T-helper 2 cell (primary cell): ENCODE results near the gene RYR2.
"Not testable (repeated sequence)": the region's sequence is repeated elsewhere in the genome, so short reads cannot be mapped to it uniquely, and the experiment has no call there.

Experiments
- DNase-seq, 5 experiments: peaks; one replicate each; pipeline versions ENCODE4 v3.0.0 to v3.0.0-alpha.2; 2012 to 2022

Gene RYR2

DNA sequence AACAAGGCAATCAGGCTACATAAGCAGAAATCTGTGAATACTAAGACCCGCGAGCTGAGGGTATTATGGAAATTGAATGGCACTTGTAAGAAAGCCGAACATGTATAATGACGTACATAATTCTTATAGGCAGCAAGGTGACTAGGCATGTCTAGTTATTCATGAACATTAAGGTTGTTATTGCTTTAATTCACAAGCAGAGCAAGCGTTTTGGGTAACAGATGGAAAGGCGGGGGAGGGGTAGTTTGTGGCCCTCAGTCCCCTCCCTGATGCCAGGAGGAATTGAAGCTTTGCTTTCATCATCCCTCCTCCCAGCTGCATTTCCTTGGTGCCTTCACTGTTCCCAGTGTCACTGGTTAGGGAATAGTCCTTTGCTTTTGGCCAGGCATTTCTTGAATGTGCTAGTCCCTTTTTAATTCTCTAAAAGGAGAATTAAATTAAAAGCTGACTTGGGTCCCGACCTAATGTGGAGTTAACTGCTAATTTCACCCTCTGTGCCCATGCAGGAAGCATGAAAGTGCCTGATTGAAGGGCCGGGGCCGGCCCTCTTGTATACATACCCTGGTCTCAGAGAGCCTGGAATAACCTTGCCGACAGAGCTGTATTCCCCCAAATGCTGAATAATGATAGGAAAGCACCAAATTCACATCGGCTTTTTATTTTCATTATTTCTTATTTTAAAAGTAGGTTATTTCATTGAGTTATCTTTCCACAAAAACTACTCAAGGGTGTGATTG lies 42.5 kb downstream of the RYR2 start:
- DNase-seq = no peak

DNA sequence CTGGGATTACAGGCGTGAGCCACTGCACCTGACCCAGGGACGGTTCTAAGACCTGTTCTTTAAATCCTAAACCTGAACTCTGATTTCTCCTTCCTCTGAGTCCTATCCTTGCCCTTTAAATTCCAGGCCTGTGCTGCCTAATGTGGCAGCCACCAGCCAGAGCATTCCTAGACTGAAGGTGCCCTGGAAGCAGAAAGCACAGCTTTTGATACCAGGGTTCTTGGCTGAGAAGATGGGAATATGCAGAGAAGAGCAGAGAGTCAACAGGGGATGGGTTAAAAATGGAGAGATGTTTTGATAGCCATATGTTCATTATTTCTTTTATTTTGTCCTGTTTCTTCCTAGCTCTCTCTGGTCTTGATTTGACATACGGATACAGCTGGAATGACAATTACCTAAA lies 49.7 kb downstream of the RYR2 start:
- DNase-seq = no peak

DNA sequence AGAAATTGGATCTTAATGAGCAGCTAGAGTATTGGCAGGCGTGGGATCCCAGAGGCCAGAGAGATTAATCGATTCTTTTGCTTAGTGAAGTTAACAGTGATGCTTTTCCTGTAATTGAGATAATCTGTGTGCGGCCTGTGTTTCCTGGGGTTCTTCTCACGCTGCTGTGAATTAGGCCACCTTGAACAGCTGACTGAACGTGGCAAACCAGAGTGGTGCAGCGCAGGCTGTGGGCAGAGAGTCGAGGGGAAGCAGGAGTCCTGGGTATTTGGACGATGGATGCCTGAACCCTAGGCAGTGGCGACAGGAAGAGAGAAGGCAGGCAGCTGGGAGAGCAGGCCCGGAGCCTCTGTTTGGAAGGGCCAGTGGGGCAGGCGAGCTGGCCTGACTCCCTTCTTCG lies 51.7 kb downstream of the RYR2 start:
- no peak for DNase-seq

DNA sequence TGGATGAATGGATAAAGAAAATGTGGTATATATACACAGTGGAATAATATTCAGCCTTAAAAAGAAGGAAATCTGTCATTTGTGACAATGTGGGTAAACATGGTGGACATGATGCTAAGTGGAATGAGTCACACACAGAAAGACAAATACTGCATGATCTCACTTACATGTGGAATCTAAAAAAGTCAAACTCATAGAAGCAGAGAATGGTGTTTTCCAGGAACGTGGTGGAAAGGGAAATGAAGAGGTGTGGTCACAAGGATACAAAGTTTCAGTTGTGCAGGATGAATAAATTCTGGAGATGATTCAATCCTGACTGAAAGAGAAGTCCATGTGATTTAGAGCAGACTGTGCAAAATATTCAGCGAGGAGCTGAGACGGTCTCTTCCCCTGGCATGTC lies 56.6 kb downstream of the RYR2 start:
- no peak for DNase-seq

DNA sequence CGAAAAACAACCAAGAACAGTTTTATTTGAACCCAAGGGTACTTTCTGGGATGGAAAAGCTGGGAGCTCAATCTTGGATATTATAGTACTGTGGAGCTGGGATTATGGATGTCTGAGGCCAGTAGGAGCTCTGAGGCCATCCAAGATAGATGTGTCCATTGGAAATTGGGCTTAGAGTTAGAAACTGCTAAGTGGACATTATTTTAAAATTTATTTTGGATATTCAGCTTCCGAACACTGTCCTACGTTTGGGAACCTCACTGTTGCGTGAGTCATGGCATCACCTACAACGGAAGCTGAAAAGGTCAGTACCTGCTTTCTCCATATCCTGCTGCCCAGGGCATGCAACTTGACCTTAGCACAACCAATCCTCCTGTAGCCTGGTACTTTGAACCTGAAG lies 61.0 kb downstream of the RYR2 start:
- DNase-seq = no peak

DNA sequence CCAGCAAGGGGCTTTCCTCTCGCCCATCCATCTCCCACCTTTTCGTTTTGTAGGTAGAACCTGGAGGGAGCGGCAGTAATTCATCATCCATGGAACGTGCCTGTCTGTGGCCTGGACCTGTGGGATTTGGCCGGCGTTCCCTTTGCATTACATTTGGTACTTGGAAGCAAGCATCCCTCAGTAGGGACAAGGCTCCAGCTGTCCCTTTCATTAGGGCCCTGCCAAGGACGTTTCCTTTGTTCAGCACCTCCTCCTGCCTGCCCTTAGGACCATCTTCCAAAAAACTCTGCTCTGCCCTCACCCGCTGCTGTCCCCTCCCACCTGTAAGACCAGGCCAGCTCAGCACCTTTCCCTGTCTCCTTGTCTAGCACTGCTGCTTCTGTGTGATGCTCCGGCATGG lies 62.1 kb downstream of the RYR2 start:
- no peak for DNase-seq

DNA sequence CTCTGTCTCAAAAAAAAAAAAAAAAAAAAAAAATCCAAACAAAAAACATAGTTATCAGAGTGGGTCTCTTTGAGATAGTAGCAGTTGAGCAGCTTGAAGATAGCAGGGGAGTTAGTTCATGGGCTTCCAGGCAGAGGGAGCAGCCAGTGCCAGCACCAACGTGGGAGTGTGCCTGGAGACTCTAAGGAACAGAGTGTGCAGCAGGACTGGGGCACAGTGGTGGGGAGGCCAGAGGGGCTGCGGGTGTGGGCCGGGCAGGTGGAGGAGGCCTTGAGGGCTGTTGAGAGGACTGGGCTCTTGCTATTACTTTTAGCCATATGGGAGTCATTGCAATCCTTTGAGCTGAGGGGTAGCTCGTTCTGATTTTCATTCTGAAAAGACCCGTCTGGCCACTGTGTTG lies 63.8 kb downstream of the RYR2 start:
- no peak for DNase-seq

DNA sequence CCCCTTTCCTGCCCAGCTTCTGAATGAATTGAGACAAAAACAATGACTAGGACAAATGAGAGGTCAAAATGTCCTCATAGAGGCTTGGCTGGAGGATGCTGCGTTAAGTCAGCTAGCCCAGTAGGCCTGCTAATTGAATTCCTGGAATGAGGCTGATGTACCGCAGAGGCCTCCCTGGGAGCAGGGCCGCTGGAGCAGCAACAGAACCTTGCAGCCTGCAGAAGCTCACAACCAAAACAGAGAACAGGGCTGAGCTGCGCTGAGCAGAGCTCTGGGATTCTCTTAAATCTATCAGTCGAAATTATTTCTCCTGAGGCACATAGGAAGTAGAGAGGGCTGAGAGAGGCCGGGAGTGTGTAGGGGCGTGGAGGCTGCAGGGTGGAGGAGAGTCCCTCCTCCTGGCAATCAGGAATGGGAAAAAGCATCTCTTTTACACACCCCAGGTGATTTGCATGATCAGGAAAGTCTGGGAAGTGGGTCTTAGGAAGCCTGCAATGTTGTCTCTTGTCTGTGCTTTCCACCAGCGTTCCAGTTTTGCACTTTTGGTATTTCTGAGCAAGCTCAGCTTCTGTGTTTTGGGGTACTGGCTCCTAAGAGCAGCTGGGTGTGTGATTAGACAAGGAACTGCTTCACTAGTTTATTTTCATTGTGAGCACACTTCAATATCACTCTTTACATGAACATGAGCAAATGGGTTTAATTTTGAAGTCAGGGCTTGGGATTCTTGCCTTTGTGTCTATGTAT lies 66.5 kb downstream of the RYR2 start:
- no peak for DNase-seq

DNA sequence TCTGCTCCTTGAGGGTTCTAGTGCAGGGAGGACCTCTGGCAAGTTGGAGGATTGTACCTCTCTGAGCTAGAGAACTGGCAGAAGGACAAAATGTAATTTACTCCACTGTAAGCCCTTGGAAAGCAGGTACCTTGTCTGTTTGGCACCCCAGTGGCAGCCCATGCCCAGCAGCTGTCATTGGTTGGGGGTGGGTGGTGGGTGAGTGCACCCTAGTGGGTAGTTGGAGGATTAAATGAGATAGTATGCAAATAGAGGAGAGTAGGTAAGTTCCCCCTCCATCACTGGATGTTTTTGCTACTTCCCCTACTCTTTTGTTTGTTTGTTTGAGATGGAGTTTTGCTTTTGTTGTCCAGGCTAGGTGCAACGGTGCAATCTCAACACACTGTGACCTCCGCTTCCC lies 69.8 kb downstream of the RYR2 start:
- DNase-seq = no peak

DNA sequence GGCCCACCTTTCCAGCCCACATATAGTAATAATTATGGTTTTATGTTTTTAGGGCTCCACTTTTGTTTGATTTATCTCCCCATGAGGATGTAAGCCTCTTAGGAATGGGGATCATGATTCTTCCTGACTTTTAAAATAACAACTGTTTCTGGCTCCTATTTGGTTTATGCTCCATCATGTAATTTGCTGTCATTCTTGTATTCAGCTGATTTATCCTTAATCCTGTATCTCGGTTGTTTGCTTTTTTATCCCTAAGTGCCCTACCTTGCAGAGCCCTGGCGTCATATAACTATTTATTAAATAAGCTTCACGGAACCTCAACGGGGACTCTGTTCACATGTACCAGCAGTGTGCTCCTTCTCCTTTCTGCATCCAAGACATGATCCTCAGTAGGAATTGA lies 70.7 kb downstream of the RYR2 start:
- DNase-seq = no peak

DNA sequence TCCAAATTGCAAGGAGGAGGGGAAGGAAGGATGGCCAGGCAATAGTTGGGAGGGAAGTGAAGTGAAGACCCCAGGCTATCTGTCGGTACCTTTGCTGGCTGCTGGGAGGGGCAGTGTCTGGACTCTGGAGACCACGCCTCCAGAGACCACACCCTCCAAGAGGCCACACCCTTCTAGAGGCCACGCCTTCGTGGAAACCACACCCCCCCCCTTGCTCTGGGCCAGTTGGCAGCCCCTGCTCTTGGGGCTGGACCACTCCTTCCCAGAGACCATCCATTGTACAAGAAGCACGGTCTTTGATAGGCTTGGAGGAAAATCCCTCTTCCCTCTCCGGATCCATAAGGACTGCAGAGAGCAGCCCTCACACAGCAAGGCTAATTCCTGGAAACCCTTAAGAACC lies 73.1 kb downstream of the RYR2 start:
- no peak for DNase-seq

DNA sequence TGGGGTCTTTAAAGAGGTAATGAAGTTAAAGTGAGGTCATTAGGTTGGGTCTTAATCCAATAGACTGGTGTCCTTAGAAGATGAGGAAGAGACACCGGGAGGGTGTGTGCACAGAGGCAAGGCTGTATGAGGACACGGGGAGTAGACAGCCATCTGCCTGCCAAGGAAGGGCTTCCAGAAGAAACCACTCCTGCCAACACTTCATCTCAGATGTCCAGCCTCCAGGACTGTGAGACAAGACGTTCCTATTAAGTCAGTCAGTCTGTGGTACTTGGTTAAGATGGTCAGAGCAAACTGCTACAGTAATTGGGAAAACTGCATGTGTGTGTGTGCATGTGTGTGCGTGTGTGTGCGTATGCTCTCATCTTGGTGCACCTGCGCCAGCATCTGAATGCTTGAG lies 77.1 kb downstream of the RYR2 start:
- DNase-seq = no peak

DNA sequence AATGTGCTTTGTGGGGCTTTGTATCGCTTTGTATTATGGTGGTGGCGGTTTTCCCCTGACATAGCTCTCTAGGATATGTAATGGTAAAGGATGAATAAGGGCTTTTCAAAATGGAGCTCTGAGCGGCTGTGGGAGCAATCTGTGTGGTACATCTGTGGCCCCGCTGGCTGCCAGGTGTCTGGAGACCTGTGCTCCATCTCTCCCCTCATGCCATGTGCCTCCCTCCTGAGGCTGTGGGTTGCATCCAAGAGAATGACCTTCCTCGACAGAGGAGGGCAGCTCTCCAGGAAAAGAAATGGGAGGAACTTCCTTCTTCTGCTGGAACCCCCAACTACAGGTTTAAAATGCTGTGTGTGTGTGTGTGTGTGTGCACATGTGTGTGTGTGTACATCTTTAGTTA lies 78.7 kb downstream of the RYR2 start:
- DNase-seq = no peak

DNA sequence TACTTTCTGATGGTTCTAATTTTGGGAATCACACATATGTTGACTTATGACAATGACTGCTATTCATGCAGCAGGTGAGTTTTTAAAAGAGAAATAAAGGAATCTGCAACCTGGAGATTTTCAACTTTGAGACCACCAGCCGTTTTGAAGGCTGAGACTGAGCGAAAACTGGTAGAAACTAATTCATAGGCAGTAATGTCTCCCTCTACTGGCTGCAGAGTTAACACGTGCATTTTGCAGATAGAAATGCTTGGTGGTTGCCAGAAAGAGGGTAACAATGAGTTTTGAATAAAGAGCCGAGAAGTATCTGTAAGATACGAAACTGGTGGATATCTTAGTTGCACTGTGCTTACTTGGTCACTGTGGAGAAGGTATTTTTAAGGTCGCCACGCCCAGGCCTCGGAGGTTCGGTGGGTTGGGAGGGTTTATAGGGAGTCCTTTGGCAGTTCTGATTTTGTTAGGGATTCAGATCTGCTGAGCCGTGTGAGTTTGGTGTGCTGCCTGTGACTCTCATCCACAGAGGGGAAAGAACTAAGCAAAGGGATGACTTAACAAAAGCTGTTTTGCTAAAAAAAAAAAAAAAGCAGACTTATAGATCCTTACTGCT lies 83.0 kb downstream of the RYR2 start:
- DNase-seq = peak in 1 of 5 experiments; percentile 31

DNA sequence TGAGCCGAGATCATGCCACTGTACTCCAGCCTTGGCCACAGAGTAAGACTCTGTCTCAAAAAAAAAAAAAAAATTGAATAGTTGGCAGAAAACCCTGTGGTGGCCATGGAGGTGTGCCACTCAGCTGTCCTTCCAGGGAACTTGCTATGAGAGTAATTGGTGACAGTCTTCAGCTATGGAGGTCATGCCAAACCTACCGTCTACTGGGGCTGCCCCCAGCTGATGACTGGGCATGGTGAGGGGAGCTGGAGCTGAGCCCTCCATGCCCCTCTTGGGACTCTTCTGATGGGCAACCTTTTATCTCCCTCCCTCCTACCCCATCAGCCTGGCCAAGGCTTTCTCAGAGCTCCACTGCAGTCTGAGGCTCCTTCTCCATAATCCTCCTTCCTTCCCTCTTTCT lies 84.2 kb downstream of the RYR2 start:
- no peak for DNase-seq

DNA sequence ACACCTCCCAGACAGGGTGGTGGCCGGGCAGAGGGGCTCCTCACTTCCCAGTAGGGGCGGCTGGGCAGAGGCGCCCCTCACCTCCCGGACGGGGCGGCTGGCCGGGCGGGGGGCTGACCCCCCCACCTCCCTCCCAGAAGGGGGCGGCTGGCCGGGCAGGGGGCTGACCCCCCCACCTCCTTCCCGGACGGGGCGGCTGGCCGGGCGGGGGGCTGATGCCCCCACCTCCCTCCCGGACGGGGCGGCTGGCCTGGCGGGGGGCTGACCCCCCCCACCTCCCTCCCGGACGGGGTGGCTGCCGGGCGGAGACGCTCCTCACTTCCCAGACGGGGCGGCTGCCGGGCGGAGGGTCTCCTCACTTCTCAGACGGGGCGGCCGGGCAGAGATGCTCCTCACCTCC lies 85.3 kb downstream of the RYR2 start:
- not testable (repeated sequence) for DNase-seq

DNA sequence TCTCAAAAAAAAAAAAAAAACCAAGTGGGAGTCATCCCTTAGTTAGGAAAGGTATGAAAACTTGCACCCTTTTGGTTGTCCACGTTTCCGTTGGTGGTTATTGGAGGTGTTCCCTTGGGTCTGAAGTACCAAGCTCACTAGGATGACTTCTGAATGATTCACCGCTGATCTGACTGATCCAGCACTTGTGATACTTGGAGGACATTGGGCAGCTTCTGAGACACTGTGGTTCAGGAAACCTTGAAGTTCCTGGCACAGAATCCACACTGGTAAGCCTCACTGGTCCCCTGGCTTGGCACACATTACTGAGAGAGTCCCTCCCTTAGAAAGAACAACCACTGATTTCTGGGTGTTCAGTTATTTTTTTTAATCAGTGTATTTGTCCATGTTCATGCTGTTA lies 91.9 kb downstream of the RYR2 start:
- no peak for DNase-seq

DNA sequence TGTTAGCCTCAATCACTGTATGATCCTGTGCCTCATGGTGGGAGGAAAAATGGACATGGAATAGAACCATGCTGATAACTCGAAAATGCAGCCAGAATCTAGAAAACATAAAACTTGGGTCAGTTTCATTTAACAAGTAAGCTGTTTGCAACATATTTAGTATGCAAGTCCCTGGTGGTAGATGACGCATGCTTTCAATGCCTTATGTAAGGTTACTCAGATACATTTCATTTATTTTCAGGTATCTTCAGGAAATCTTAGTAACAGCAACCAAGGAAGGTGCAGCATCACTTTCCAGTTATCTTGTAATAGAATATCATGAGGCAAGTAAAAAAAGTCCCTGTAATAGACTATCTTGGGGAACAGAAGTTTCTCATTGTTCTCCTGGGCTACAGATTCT lies 92.9 kb downstream of the RYR2 start:
- no peak for DNase-seq

DNA sequence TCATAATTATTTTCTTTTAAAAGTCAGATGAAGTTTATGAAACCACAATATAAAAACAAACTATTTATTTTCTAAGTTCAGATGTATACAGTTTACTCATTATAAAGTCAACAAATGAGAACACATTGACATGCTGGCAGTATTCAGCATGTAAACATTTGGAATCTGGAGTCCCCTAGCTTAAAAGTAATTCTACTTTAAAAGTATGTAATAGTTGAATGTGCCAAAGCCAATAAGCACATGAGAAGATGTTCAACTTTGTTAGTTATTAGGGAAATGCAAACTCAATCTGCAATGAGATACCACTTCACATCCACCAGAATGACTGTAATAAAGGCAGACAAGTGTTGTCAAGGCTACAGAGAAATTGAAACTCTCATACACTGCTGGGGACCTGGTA lies 96.6 kb downstream of the RYR2 start:
- DNase-seq = no peak

DNA sequence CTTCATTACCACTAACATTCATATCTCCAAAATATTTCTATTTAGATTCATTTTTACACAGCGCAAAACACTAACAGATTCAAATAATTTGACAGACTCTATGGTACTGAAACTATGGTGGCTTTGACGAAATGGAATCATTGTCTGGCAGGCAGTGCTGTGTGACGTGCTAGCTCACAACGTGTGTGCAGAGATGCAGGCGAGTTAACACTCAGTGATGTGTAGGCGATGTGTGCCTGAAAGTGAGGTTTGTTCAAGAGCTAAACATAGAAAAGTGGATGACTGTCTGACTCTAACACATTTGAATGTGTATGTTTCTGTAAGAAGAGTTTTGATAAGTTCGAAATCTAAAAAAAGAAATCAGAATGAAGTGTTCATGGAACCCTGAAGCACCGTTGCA lies 97.7 kb downstream of the RYR2 start:
- DNase-seq = no peak

DNA sequence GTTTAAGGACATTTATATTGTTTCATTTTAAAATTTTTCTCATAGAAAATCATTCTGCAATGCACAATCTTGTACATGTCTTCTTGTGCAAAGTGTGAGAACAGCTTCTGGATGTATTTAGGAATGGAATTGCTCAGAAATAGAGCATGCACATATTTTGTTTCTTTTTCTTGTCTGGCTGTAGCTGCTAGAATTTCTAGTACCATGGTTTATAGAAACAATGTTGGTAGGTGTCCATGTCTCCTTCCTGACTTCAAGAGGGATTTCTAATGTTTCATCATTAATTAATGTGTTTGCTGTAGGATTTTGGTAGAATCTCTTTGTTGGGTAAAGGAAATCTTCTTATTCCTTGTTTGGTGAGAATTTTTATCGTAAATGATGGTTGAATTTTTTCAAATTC lies 99.0 kb downstream of the RYR2 start:
- no peak for DNase-seq

DNA sequence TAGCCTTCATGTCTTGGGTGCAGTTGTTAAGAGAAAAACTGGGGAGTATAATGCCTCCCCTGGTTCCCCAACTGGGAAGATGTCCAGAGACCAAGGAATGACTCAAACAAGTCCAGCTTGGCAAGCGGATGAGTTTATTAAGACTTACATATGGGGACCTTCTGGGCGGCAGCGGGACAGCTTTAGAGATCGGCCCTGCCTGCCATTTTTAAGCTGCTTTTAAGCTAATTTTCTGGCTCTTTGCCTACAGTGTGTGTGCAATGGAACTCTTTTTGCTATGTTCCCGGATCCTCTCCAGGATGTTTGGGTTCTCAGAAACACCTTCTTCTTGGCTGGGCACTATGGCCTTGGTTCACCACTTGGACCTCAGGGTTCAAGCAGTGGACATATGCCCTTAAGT lies 99.5 kb downstream of the RYR2 start:
- DNase-seq = no peak

DNA sequence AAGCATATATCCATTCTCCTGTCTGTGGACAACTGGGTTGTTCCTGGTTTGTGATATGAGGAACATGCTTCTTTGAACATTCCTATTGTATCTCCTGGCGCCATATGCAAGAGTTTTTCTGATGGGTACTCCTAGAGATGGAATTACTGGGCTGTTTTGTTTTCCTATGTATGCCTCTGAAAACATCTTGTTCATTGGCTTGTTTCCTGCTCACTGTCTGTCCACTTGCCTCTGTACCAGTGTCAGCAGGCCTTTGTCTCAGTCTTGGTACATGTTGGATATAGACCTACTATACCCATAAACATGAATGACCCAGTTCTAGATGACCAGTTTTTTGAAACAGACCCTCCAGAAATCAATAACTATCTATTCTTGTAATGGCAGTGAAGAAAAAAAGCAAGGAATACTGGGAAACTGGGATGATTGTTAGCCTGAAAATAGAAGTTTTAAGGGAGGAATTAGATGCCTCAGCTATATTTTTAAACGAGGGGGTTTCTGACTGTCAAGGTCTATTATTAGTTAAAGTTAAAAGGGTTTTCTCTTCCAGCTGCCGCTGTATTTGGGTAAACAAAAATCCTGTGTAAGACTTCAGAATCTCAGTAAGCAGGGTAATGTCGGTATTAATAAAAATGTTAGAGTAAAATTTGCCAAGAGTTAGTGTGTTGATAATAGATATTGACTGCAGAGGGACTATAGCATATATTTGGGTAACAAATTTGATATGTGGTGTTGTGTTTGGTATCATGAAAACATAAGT lies 103.6 kb downstream of the RYR2 start:
- no peak for DNase-seq

DNA sequence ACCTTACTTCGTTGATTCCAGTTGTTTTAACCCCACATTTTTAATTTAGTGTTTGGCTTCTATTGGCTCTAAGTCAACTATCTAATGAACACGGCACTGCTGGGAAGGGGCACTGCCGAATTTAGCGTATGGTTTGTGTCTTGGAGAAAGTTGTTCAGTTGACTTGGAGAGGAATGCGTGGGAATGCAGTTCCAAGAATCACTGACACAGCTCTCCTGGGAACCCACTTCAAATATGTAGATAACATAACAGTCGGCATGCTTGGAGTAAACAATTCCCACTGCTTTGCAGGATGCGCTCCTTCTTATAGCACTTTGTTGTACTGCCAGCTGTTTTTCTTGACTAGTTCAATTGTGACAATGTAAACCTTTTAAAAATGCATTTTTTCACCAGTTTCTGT lies 104.3 kb downstream of the RYR2 start:
- DNase-seq = no peak
